Upper lobe of left lung (tissue), 6 donors: Measurements from ENCODE around the gene BID. TPM values are rescaled to one million over a fixed set of nuclear protein-coding genes. Genes with fewer than 3 reads are reported as not detected.

Source experiments
- ATAC-seq, 2 donors: fragments of 200-7000 bp; cut with Tn5 transposase; one replicate each; pipeline ENCODE4 v1.9.1; 2022; ENCODE audit warnings: mild to moderate bottlenecking in 2 of 2, moderate library complexity in 2 of 2; ENCODE audit not compliant: low FRiP score in 2 of 2
- DNase-seq, 2 donors: peaks; one replicate each; pipeline ENCODE4 v3.0.0-alpha.2; 2019 to 2020
- H3K27ac ChIP-seq, 4 donors: fragments of 200-600 bp; sonication (generic); one replicate each; pipeline ENCODE4 v1.5.1; 2016 to 2019
- H3K27me3 ChIP-seq, 4 donors: fragments of 200-600 bp; sonication (generic); one replicate each; pipeline ENCODE4 v1.5.1; 2017 to 2019
- H3K36me3 ChIP-seq, 4 donors: fragments of 200-600 bp; sonication (generic); one replicate each; pipeline ENCODE4 v1.5.1; 2016 to 2019
- H3K4me1 ChIP-seq, 4 donors: fragments of 200-600 bp; sonication (generic); one replicate each; pipeline ENCODE4 v1.5.1; 2018 to 2019
- H3K4me3 ChIP-seq, 4 donors: fragments of 200-600 bp; sonication (generic); one replicate each; pipeline ENCODE4 v1.5.1; 2017 to 2019; ENCODE audit warnings: mild to moderate bottlenecking in 2 of 4, moderate library complexity in 1 of 4
- H3K9me3 ChIP-seq, 4 donors: fragments of 200-600 bp; sonication (generic); one replicate each; pipeline ENCODE4 v1.5.1; 2018 to 2019
- CTCF ChIP-seq, 6 experiments: fragments of 450-650 bp in 4 of 6; fragments of 200-600 bp in 2 of 6; sonication (generic) in 2 of 6; IDR thresholded peaks; one replicate each; pipeline ENCODE4 v1.5.1; 2016 to 2019; ENCODE audit warnings: antibody characterized with exemption in 6 of 6
- EP300 ChIP-seq, 4 donors: sonication (generic); formaldehyde crosslinking; IDR thresholded peaks; one replicate each; pipeline ENCODE4 v1.5.1; 2017; ENCODE audit warnings: antibody characterized with exemption in 4 of 4, control low read depth in 2 of 4
- POLR2A ChIP-seq, 4 donors: fragments of 450-650 bp; IDR thresholded peaks; one replicate each; pipeline ENCODE4 v1.5.1; 2016 to 2017; ENCODE audit warnings: antibody characterized with exemption in 4 of 4, mild to moderate bottlenecking in 2 of 4
- POLR2AphosphoS5 ChIP-seq, 2 donors: sonication (generic); formaldehyde crosslinking; IDR thresholded peaks; one replicate each; pipeline ENCODE4 v1.5.1; 2017; ENCODE audit warnings: antibody characterized with exemption in 2 of 2
- WGBS, 2 donors: methylation state at CpG; one replicate each; pipeline ENCODE4 v1.1.5; 2017 to 2018; 5-methylcytosine and 5-hydroxymethylcytosine counted together
- total RNA-seq, 6 donors: library from RNA; depleted of rRNA in 4 of 6; stranded (reverse); fragments of >200 nt in 4 of 6; gene quantifications; one replicate each; pipeline versions ENCODE4 v1.1.0 to v1.2.1, GENCODE V29; 2016 to 2021
- donor health status: DM: no; HTN: no; CAD: no; lungs with moderate emphysema.
- donor health status: DM: no; HTN: yes; CAD: no; lungs with severe emphysema.

Gene BID
- total RNA-seq, 6 donors from 2014 or later = 10.5 to 55.9 (median 27.3) TPM

- Histone ChIP-seq H3K9me3 (no peaks in the 10 kb centered on the region), H3K27ac (no peak overlapping the region), H3K4me3 (no peak overlapping the region), H3K4me1 (peaks cover 0 to 5% (median under 1%) of the 10 kb centered on the region in 4 donors), H3K27me3 (no peaks in the 10 kb centered on the region), H3K36me3 (peaks cover 13 to 49% (median 28%) of the 10 kb centered on the region in 4 donors)
- WGBS, 2 donors = 89 to 92% methylated on average over 18 to 21 of the region's 21 CpGs
- no peak for DNase-seq
- ATAC-seq = no peak
- TF ChIP-seq POLR2AphosphoS5 (IDR thresholded peaks at IDR 0.05) (no peak), POLR2A (IDR thresholded peaks at IDR 0.05) (no peak), CTCF (IDR thresholded peaks at IDR 0.05) (no peak), EP300 (IDR thresholded peaks at IDR 0.05) (no peak)
Measured at GRCh38 chr22:17738386-17739128, 35.7 kb downstream of the BID start.

GRCh38 chr22:17734187-17734586, 40.1 kb downstream of the BID start:
- Histone ChIP-seq H3K9me3 (no peaks in the 10 kb centered on the region), H3K36me3 (peaks cover 21 to 87% (median 47%) of the 10 kb centered on the region in 4 donors), H3K27ac (no peak overlapping the region), H3K4me1 (no peaks in the 10 kb centered on the region), H3K4me3 (no peak overlapping the region), H3K27me3 (no peaks in the 10 kb centered on the region)
- ATAC-seq = no peak
- TF ChIP-seq CTCF (IDR thresholded peaks at IDR 0.05) = no peak
- TF ChIP-seq EP300 (IDR thresholded peaks at IDR 0.05) = no peak
- TF ChIP-seq POLR2AphosphoS5 (IDR thresholded peaks at IDR 0.05) = no peak
- TF ChIP-seq POLR2A (IDR thresholded peaks at IDR 0.05) = no peak
- DNase-seq = no peak
- 58 to 65% methylated on average over 4 of the region's 4 CpGs for WGBS, 2 donors

- Histone ChIP-seq H3K27me3 (no peaks in the 10 kb centered on the region), H3K4me3 (no peak overlapping the region), H3K36me3 (peaks cover 21 to 88% (median 43%) of the 10 kb centered on the region in 4 donors), H3K27ac (no peak overlapping the region), H3K9me3 (no peaks in the 10 kb centered on the region), H3K4me1 (no peaks in the 10 kb centered on the region)
- ATAC-seq = no peak
- no peak for DNase-seq
- TF ChIP-seq POLR2A (IDR thresholded peaks at IDR 0.05) = no peak
- TF ChIP-seq EP300 (IDR thresholded peaks at IDR 0.05) = no peak
- TF ChIP-seq CTCF (IDR thresholded peaks at IDR 0.05) = no peak
- TF ChIP-seq POLR2AphosphoS5 (IDR thresholded peaks at IDR 0.05) = no peak
- WGBS, 2 donors = 92 to 93% methylated on average over 3 of the region's 3 CpGs
Measured at GRCh38 chr22:17733466-17733865, 40.8 kb downstream of the BID start.

- Histone ChIP-seq H3K27ac (no peak overlapping the region), H3K9me3 (no peaks in the 10 kb centered on the region), H3K4me3 (no peak overlapping the region), H3K4me1 (no peaks in the 10 kb centered on the region), H3K27me3 (no peaks in the 10 kb centered on the region), H3K36me3 (peaks cover 25 to 88% (median 45%) of the 10 kb centered on the region in 4 donors)
- ATAC-seq = no peak
- WGBS, 2 donors = 91 to 97% methylated on average over 2 of the region's 2 CpGs
- no peak for DNase-seq
- no peak for TF ChIP-seq EP300 (IDR thresholded peaks at IDR 0.05)
- TF ChIP-seq POLR2AphosphoS5 (IDR thresholded peaks at IDR 0.05) = no peak
- no peak for TF ChIP-seq POLR2A (IDR thresholded peaks at IDR 0.05)
- TF ChIP-seq CTCF (IDR thresholded peaks at IDR 0.05) = no peak
Measured at GRCh38 chr22:17732251-17732854, 41.9 kb downstream of the BID start.
